ENCODE measurements around the gene SUN2. TPM values are rescaled to one million over a fixed set of nuclear protein-coding genes. Genes with fewer than 3 reads are reported as not detected.

Gene SUN2
- total and polyA plus RNA-seq, 10 of the 15 experiments (the other 5 are each of a cell fraction or from before 2014, with no cell fraction given): 0.18 to 107 (median 35.9) TPM

GRCh38 chr22:38741166-38741565, 14.6 kb downstream of the SUN2 start:
- ChIA-PET SMC1A (ENCODE audit: uncharacterized antibody, unreplicated experiment) (no interaction called here), POLR2A (no interaction called here), CTCF (interaction anchor here (1.1 kb wide), 2 partner anchors 25 to 27 kb away, joined by 3 read pairs; no protein-coding TSS in a partner anchor), RAD21 (ENCODE audit: unreplicated experiment) (no interaction called here)
- no peak overlapping the region for H2AFZ ChIP-seq (ENCODE audit: control insufficient read depth, low read depth, low read length)
- in situ Hi-C loops (cut with MboI) (no loop called here), intact Hi-C loops (cut with micrococcal nuclease; ENCODE audit: unreplicated experiment) (no loop called here)
- H4K20me1 ChIP-seq (ENCODE audit: control insufficient read depth, insufficient read depth): no peaks in the 10 kb centered on the region
- DNase-seq (ENCODE audit: low read depth, low spot score): no peak
- H3K4me2 ChIP-seq (ENCODE audit: control insufficient read depth, insufficient read depth): no peak overlapping the region
- 94% methylated on average over 9 of the region's 9 CpGs for WGBS (ENCODE audit: insufficient coverage, insufficient replicate concordance, low lambda C conversion rate, missing lambda C conversion rate)
- no peak for FAIRE-seq
- H3K79me2 ChIP-seq (ENCODE audit: control insufficient read depth, insufficient read depth, low read length): no peaks in the 10 kb centered on the region
- peaks cover 37 to 65% of the 10 kb centered on the region in 2 experiments for H3K36me3 ChIP-seq (ENCODE audit: control insufficient read depth in 2 of 2, insufficient read depth in 2 of 2, low read length in 1 of 2)
- H3K27ac ChIP-seq (ENCODE audit: control insufficient read depth, insufficient read depth): no peak overlapping the region
- H3K27me3 ChIP-seq (replicated peaks in 1 of 2; ENCODE audit: control insufficient read depth in 2 of 2, insufficient read depth in 2 of 2, low read length in 1 of 2): no peaks in the 10 kb centered on the region
- TF ChIP-seq CUX1 (IDR thresholded peaks at IDR 0.05; ENCODE audit: insufficient replicate concordance, low read depth, low read length) (no peak), ZNF687 (IDR thresholded peaks at IDR 0.05) (no peak), MYC (IDR thresholded peaks at IDR 0.05; ENCODE audit: insufficient read depth, insufficient read length, insufficient replicate concordance, low read length, severe bottlenecking) (no peak), EP300 (IDR thresholded peaks at IDR 0.05; ENCODE audit: borderline replicate concordance in 1 of 2, control insufficient read depth in 1 of 2, low read depth in 2 of 2, low read length in 2 of 2) (no peak), TCF3 (IDR thresholded peaks at IDR 0.05; ENCODE audit: borderline replicate concordance, insufficient read depth, low read depth, low read length) (no peak), SMAD1 (IDR thresholded peaks at IDR 0.05; ENCODE audit: low read depth, partially characterized antibody) (no peak), YY1 (IDR thresholded peaks at IDR 0.05; ENCODE audit: low read depth, low read length) (no peak), HCFC1 (IDR thresholded peaks at IDR 0.05; ENCODE audit: low read length) (no peak), ZNF274 (IDR thresholded peaks at IDR 0.05; ENCODE audit: insufficient read depth, insufficient read length) (no peak), SMARCA5 (IDR thresholded peaks at IDR 0.05) (no peak), ZNF24 (IDR thresholded peaks at IDR 0.05) (no peak)
- TF ChIP-seq, protein P1, sequence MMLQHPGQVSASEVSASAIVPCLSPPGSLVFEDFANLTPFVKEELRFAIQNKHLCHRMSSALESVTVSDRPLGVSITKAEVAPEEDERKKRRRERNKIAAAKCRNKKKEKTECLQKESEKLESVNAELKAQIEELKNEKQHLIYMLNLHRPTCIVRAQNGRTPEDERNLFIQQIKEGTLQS (IDR thresholded peaks at IDR 0.05; ENCODE audit: borderline replicate concordance, extremely low read depth, low read depth, low read length): no peak
- TF ChIP-seq, protein P2, sequence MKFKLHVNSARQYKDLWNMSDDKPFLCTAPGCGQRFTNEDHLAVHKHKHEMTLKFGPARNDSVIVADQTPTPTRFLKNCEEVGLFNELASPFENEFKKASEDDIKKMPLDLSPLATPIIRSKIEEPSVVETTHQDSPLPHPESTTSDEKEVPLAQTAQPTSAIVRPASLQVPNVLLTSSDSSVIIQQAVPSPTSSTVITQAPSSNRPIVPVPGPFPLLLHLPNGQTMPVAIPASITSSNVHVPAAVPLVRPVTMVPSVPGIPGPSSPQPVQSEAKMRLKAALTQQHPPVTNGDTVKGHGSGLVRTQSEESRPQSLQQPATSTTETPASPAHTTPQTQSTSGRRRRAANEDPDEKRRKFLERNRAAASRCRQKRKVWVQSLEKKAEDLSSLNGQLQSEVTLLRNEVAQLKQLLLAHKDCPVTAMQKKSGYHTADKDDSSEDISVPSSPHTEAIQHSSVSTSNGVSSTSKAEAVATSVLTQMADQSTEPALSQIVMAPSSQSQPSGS (IDR thresholded peaks at IDR 0.05; ENCODE audit: low read length): no peak
- ATAC-seq: no peak
- no peak overlapping the region for H3K9ac ChIP-seq (ENCODE audit: control insufficient read depth, insufficient read depth, low read length)
- BruUV-seq (replicated peaks): no TSS peak
- no peak overlapping the region for H3K4me3 ChIP-seq
- no peaks in the 10 kb centered on the region for H3K4me1 ChIP-seq (ENCODE audit: control insufficient read depth, insufficient read depth, low read length)
- H3K9me3 ChIP-seq (replicated peaks; ENCODE audit: control insufficient read depth, insufficient read depth, low read length): no peaks in the 10 kb centered on the region

Measured in GM12878 (cell line).